Measurements from ENCODE around the gene RBM5.

The RBM5 gene

DNA sequence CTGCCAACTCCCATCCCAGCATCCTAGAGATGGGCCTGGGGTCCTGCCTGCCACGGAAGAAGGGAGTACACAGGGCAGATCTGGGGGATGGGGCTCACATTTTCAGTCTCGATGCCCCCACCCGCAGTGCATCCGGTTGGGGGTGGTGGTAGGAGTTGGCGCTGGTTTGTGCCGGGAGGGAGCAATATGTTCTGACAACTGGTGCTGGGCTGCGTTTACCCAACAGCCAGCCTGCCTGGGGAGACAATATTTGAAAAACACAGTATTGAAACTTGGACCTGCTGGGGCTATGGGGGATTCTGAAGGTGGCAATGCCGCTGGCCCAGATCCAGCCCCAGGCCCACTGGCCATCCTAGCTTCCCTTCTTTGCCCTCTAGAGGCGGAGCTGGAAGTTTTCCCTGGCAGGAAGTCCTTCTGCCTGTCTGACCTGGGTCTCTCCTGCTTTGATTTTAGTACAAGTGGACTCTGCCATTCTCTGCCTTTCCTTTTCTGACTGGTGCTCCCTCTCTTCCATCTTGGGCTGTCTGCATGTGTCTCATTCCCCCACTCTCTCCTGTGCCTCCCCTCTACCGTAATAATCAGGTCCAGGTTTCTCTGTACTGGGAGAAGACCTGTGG, 69.9 kb downstream of the RBM5 start:
- H3K4me3 ChIP-seq (ENCODE audit: low read depth, low read length): no peak overlapping the region

DNA sequence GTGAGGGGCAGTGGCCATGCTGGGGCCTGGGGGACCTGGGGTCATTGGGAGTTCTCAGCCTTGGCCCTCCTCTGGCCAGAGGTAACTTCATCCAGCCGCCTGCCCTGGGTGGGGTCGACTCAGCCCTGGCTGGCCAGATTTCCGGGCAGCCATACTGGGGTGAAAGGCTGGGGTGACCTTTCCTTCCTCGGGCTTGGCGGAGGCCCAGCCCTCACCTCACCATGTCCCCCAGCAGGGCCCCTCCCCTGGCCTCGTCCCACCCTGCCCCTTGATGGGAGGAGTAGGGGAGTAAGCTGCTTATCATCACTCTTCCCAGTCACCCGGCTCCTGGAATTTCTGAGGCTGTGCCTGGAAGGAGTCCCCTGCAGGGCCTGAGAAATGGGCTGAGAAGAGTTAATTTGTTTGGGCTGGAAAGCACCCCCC, 71.9 kb downstream of the RBM5 start:
- H3K4me3 ChIP-seq (ENCODE audit: low read depth, low read length): no peak overlapping the region

DNA sequence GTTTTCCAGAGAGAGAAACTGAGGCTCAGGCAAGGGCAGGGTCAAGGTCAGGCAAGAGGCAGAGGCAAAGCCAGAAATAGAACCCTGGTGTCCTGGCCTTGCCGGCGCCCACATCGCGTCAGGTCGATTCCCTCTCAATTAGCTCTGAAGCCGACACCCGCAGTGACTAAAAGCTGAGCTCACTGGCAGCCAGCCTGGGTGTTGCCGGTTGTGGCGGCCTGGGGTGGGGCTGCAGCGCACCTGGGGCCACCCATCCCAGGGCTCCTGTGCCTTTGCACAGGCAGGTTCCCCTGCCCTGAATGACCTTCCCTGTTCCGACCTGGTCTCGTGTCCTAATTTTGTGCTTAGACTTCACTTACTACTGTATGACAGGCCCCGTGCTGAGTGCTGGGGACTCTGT, 72.6 kb downstream of the RBM5 start:
- H3K4me3 ChIP-seq (ENCODE audit: low read depth, low read length): no peak overlapping the region

DNA sequence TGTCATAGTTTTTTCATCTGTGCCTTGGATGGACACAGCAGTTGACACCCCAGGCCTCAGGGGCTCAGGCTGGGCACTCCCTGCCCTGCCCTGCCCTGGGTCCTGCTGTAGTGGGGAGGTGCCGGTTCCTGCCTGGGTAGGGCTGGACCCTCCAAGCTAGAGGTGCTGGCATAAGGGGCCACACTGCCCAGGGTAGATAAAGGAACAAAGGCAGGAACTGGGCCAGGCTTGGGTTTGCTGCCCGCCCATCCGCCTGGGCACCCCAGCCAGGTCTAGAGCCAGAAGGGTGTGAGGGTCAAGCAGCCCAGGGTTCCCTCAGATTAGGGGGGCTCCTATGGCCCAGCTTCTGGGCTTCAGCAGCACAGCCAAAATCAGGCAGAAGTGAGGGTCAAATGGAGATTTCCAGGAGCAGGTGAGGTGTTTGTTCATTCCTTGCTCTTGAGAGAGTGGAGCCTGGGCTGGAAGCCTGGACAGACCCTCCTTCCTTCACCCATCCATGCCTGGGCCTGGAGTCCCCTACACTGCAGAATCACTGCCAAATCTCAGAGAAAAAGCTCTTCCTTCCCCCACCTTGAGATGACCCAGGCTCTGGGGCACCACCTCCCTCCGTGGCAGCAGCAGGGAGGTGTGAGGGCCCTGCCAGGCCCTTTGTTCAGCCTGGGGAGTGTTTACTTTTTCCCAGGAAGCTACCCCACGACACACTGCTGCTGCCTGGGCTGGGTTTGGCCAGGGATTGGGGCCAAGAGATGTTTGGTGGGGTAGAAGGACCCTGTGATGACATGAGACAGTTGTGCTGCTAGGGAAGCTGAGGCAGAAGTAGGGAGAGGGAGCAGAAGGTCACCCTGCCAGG, 73.5 kb downstream of the RBM5 start:
- H3K4me3 ChIP-seq (ENCODE audit: low read depth, low read length): no peak overlapping the region

DNA sequence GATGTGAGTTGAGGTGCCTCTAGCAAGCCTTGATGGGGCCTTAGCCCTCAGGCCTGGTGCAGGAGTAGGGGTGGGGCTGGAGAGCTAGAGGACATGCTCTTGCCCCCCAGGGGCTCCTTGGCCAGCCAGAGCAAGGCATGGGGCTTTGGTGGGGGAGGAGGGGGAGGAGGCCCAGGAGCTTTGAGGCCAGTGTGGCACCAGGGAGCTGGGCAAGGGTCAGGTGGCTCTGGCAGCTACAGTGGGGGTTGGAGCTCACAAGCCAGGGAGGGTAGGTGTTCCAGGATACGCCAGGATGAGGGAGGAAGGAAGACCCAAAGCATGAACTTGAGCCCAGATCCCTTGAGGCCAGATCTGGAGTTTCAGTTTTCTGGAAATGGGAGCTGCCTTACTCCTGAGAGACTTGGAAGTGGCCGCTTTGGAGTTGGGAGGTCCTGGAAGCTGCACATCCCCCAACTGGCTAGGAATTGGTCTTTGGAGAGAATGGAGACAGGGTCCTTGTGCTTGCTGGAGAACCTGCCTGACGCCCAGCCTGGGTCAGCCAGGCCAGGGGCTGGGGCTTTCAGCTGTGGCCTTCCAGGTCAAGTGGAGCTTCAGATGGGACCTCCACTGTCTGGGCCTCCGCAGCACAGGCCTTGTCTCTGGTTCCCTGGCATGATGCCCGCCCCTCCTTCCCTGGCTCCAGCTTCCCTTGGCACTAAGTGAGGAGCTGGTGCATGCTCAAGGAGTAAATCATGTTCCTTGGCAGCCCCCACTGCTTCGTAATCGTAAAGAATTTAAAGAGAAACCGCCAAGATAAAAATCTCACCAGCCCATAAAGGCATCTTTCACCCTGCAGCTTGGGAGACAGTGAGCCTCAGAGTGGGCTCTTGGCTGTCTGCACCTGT, 75.1 kb downstream of the RBM5 start:
- no peak overlapping the region for H3K4me3 ChIP-seq (ENCODE audit: low read depth, low read length)

DNA sequence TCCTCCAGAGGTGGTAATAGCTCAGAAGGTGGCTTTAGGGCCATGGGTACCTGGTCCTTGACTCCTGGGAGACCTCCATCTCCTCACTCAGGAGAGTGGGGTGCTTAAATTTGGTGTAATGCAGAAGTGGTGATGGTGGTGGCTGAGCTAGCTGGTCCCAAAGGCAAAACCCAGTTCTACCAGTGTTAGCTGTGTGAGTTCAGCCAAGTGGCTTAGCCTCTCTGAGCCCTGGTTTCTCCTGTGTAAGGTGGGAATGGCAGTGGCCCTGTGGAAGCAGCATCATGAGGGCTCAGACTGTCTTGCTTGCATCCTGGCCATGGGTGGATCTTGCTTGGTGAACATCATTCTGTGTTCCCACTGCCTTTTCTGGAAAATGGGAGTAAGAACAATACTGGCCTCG, 75.8 kb downstream of the RBM5 start:
- no peak overlapping the region for H3K4me3 ChIP-seq (ENCODE audit: low read depth, low read length)

DNA sequence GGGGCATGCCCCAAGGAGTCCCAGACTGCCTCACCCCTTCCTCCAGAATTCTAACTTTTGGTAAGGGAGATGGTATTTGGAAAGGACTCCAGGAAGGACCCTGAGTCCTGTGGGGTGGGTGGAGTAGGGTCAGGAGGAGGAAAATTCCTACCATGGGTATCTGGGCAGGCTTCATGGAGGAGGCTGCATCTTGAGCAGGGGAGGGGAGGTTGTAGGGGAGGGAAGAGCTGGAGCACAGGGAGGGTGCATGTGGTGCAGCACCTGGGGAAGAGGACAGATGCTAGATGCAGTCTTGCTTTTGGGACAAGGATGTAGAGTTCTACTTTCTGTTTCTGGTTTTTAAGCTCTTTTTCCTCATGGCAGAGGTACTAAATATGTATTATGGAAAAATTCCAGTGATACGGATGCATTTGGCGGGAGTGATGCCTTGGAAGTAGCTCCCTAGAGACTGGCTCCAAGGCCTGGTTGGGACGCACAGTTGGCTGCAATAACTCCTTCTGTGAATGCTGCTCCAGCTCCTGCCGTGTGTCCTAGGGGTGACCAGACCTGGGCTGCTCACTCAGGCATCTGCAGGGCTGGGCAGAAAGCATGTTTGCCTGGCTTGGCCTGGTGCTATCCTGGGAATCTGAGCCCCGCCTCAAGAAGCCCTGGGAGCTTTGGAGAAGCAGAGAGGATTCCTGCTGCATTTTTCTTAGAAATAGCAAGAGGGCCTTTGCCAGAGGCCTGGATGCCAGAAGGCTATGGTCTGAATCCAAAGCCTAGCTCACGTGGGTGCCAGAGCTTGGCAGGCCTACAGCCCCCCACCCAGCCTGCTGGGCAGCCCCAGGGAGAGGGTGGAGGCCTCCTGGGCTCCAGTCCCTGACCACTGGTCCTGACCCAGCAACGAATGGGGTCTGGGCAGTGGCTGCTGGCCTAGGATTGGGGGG, 76.5 kb downstream of the RBM5 start:
- no peak overlapping the region for H3K4me3 ChIP-seq (ENCODE audit: low read depth, low read length)

DNA sequence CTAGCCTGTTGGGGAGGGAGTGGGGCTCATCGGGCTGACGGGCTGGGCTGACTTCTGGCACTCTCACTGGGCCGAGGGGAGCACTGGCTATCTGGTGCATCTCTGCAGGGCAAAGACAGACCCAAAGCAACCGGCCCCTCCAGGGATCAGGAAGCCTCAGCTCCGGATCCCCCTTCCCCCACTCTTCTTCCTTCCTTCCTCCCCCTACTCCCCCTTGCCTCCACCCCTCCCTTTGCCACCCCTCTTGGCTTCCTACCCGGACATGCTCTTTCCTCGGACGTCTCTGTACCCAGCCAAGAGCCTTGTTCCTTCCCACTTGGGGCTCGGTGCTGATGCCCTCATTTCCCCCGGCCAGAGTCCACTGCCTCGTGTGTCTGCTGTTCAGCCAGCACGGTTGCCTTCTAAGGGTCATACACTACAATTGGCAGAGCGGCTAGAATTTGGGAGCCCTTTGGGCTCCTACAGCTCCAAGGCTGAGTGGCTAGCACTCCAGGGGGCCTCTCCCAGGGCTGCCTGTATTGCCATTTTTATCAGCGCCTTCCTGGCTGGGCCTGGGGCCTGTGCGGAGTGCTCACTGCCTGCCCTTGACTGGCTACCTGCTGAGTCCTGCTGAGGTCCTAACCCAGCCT, 77.3 kb downstream of the RBM5 start:
- no peak overlapping the region for H3K4me3 ChIP-seq (ENCODE audit: low read depth, low read length)

DNA sequence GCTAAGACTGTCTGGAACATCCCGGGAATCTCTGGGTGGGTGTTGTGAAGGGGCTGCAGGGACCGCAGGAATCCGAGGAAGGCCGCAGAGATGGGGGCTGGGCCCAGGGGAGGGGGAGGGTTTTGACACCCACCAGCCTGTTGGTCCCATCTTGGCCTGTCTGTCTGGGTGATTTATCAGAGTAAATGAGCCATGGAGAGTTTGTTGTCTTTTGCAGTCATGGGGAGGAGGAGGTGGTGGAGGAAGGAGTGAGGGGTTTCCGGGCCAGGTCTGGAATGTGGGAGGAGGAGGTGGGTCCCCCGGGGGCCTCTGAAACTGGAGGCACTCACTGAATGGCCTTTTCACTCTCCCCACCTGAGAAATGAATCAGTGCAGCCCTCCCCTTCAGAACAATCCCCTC, 77.9 kb downstream of the RBM5 start:
- H3K4me3 ChIP-seq (ENCODE audit: low read depth, low read length): no peak overlapping the region

DNA sequence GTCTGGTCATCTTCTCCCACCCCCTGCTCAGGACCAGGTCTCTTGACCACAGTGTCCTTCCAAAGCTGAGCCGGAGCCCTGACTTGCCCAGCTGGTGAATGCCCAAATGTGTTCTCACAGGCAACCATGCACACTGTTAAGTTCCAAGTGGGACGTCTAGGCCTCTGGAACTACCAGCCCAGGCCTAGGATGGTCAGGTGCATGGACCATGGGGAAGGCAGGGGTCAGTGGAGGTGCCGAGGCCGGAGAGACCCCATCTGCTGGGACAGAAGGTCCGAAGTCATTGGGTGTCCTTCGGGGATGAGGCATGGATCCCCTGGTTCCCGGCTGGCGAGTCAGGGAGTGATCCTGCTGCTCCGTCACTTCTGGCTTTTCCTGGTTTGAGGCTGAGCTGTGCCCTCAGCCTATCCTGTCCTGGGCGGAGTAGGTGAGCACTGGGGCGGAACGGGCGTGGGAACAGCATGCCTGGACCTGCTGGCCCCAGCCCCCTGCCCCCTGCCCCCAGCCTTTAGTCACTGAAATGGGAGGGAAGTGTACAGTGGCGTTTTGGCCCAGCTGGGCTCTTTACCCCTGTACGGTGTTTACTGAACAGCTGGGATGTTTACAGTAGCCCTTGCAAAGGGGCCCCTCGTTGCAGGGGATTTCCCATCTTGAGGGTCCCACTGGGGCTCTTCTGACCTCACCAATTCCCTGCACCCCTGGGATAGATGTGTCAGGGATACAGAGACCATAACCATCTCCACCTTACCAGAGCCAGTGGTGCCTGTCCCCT, 78.5 kb downstream of the RBM5 start:
- no peak overlapping the region for H3K4me3 ChIP-seq (ENCODE audit: low read depth, low read length)

DNA sequence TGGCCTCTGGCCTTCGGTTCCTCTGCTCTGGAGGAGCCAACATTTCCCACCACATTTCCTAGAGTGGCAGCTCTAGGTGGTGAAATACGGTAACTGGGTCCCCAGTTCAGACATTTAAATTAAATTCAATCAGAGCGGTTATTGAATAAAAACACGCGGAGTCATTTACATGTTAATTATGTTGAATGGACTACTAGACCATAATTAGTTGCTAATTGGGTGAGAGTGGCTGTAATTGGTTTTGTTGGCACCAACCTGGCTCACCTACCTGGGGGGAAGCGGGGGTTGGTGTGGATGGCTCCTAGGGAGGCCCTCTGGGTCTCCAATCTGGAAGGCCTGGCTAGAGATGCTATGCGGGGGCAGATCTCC, 79.1 kb downstream of the RBM5 start:
- H3K4me3 ChIP-seq (ENCODE audit: low read depth, low read length): no peak overlapping the region

DNA sequence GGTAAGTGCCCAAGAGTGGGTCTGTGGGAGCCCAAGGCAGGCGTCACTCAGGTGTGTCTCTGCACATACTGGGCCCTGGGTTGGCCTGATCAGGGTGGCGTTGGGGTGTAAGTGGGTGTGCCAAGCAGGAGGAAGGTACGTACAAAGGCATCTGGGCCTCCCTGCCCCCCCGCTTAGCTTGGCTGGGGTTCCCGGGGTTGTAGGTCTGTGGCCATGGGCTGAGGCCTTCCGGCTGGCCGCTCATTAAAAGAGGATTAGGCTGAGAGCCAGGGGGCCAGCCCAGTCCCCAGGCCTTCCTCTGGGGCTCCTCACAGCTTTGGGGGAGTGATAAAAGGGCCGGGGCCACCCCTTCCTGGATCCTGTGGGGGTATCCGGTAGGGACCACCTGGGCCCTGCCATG, 79.7 kb downstream of the RBM5 start:
- no peak overlapping the region for H3K4me3 ChIP-seq (ENCODE audit: low read depth, low read length)

Data from iPS-11a (cell line).